NCI-H2171 (cell line): ENCODE measurements around the gene CYP4A11.
"Not testable (repeated sequence)": the region's sequence is repeated elsewhere in the genome, so short reads cannot be mapped to it uniquely, and the experiment has no call there.

Experiments
- DNase-seq: peaks from one replicate; lab custom pipeline; 2025; lab: John Stamatoyannopoulos, UW

Gene CYP4A11

GRCh38 chr1:46927249-46927835 lies 13.9 kb downstream of the CYP4A11 start:
- DNase-seq = no peak

- no peak for DNase-seq
These were observed 30.5 kb downstream of the CYP4A11 start for GRCh38 chr1:46910790-46911189.

DNA sequence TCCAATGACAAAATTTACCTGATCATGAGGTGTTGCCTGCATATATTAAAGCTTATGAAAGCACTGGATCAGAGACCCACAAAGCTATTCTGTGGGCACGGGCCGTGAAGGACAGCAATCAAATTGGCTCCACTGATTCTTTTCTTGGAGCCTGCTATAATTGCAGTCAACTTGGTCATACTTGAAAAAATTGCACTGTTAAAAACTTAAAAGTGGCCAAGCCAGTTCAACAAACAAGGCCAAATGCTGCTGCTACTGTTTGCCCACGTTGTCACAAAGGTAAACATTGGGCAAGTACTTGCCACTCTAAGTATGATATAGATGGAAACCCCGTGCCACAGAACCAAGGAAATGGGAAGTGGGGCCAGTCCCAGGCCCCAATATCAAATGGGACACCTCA lies 37.8 kb downstream of the CYP4A11 start:
- DNase-seq = no peak

DNA sequence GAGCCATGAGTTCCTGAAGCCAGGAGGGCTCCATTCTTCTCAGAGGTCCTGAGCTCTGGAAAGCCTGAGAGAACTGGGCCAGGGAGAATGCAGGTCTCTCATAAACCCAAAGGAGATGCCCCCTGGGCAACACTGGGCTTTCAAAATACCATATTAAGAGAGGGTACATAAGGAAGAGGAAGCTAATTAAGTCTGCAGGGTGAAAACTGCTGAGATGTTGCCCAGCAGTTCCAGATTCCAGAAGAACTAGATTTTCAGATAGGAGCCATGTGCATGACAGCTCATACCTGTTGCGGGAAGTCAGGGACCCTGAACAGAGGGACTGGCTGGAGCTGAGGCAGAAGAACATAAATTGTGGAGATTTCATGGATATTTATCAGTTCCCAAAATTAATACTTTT lies 40.9 kb downstream of the CYP4A11 start:
- no peak for DNase-seq

GRCh38 chr1:46881656-46882055 lies 59.6 kb downstream of the CYP4A11 start:
- DNase-seq = not testable (repeated sequence)
